Activated naive CD4-positive, alpha-beta T cell treated with anti-CD3 and anti-CD28 coated beads, Interleukin-2, amount 50 U/mL, for 72 hours (primary cell): ENCODE data around the gene PHACTR2. TPM values are rescaled to one million over a fixed set of nuclear protein-coding genes. Genes with fewer than 3 reads are reported as not detected.
A peak's percentile ranks its signal among the peaks of the same experiment; 100 is the strongest.

Source experiments
- ATAC-seq, 2 donors: fragments of 150-1000 bp; cut with Tn5 transposase; 2 replicates each; pipeline ENCODE4 v1.10.0; 2021; ENCODE audit warnings: mild to moderate bottlenecking in 2 of 2, moderate library complexity in 2 of 2
- DNase-seq, 2 donors: peaks; one replicate each; pipeline ENCODE4 v3.0.0; 2021 to 2022; ENCODE audit warnings: low spot score in 2 of 2
- H3K27ac Mint-ChIP-seq, 2 donors: one replicate each; pipeline ENCODE4 v1.8.0; 2022; ENCODE audit warnings: mild to moderate bottlenecking in 2 of 2, mixed read lengths in 2 of 2
- H3K36me3 Mint-ChIP-seq, 2 donors: one replicate each; pipeline ENCODE4 v1.8.0; 2022; ENCODE audit warnings: mixed read lengths in 2 of 2
- H3K9me3 Mint-ChIP-seq, 2 donors: one replicate each; pipeline ENCODE4 v1.8.0; 2022; ENCODE audit warnings: mixed read lengths in 2 of 2
- total RNA-seq, 2 donors: library from RNA; stranded (reverse); gene quantifications; one replicate each; pipeline ENCODE4 v1.2.3, GENCODE V29; 2022

PHACTR2 gene
- total RNA-seq, 2 donors from 2014 or later, result 20.5 to 23.9 TPM

DNA sequence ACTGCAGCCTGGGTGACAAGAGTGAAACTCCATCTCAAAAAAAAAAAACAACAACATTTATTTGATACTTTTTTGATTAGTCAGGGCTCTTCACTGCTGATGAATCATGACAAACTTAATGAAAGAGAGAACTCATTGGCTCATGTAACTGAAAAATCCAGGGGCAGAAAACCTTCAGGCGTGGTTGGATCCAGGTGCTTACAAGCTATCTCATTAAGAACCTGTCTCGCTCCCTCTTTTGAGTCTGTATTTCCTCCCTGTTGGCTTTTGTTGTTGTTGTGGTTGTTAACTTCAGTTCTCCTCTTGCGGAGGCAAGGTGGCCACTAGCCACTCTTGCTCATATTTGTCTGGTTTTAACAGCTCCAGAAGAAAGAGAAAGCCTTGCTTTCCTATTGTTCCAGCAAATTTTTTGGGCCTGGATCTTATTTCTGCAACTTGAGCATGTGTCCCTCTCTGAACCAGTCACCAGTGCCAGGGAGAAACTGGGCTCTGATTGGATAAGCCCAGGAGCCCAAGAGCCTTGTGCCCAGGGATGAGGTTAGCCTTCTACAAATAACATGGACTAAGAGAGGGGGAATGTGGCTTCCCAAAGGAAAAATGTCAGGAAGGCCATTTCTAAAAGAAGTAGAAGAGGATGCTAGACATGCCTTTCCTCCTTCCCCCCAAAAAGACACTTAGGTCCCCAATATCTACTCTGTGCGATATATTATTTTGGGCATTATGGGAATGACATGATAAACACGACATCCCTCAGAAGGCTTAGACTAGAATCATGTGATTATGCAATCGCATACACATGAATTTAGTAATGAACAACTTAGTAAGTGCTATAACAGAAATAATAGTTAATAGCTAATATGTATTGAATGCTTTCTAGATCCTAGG is 64.5 kb downstream of the PHACTR2 start:
- peaks cover 0 to 8% of the 10 kb centered on the region in 2 donors for H3K36me3 Mint-ChIP-seq
- DNase-seq, result no peak
- H3K9me3 Mint-ChIP-seq, result peaks cover 0 to 5% of the 10 kb centered on the region in 2 donors
- no peak for ATAC-seq
- H3K27ac Mint-ChIP-seq, result no peak overlapping the region

GRCh38 chr6:143742955-143743255 is 65.1 kb downstream of the PHACTR2 start:
- DNase-seq, result no peak
- Mint-ChIP-seq H3K36me3 (peaks cover 0 to 8% of the 10 kb centered on the region in 2 donors), H3K9me3 (peaks cover 0 to 5% of the 10 kb centered on the region in 2 donors), H3K27ac (no peak overlapping the region)
- no peak for ATAC-seq

- Mint-ChIP-seq H3K9me3 (peaks cover 0 to 5% of the 10 kb centered on the region in 2 donors), H3K27ac (no peak overlapping the region), H3K36me3 (peaks cover 0 to 8% of the 10 kb centered on the region in 2 donors)
- DNase-seq (no peak), ATAC-seq (no peak)
Observed at GRCh38 chr6:143743301-143744166, 65.8 kb downstream of the PHACTR2 start.

GRCh38 chr6:143744551-143745165 is 66.9 kb downstream of the PHACTR2 start:
- H3K36me3 Mint-ChIP-seq, result peaks cover 0 to 4% of the 10 kb centered on the region in 2 donors
- peaks cover 0 to 2% of the 10 kb centered on the region in 2 donors for H3K9me3 Mint-ChIP-seq
- DNase-seq, result no peak
- H3K27ac Mint-ChIP-seq, result no peak overlapping the region
- ATAC-seq, result no peak

GRCh38 chr6:143745166-143746133 is 67.7 kb downstream of the PHACTR2 start:
- H3K9me3 Mint-ChIP-seq, result no peaks in the 10 kb centered on the region
- H3K36me3 Mint-ChIP-seq, result no peaks in the 10 kb centered on the region
- ATAC-seq, result no peak
- H3K27ac Mint-ChIP-seq, result no peak overlapping the region
- DNase-seq, result no peak

DNA sequence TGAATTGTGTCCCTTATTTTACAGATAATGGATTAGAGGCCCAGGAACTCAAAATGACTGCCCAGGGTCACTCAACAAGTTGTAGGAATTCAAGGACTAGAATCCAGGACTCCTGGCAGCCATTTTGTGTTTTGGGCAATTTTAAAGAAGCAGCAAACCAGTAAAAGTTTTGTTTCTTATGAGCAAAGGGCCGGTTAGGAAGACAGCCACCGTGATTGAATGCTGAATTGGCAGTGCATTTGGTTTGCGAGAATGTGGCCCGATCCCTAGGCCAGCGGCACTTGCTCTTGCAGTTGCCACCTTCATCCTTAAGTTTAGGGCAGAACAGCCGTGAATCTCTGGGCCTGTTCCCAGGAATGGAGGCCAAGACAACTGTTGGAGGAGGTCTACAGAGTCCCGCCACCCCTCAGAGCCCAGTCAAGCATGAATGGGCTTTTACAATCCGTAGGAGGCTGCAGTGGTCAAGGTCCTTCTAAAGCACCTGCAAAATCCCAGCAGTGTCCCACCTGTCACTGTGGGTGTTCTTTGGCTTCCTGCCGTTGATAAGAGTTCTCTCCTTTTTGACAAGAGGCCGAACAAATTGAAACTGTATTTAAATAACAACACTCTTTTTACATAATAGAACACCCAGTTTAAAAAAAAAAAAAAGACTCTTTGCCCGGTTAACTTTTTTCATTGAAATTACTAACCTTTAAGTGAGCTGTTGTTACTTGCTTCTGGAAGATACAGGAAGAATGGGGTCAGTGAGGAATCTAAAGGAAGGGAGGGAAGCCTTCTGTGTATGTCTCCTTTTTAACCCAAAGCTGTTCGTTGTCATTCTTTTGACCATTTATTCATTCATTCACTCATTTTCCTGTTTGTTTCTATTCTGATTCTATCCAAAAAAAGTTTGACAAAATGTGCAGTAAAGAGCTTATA is 68.7 kb downstream of the PHACTR2 start:
- Mint-ChIP-seq H3K9me3 (no peaks in the 10 kb centered on the region), H3K36me3 (no peaks in the 10 kb centered on the region), H3K27ac (peak overlapping the region in 1 of 2 donors; percentile 10)
- DNase-seq (no peak), ATAC-seq (no peak)

GRCh38 chr6:143747347-143747842 is 69.6 kb downstream of the PHACTR2 start:
- Mint-ChIP-seq H3K27ac (no peak overlapping the region), H3K36me3 (no peaks in the 10 kb centered on the region), H3K9me3 (no peaks in the 10 kb centered on the region)
- ATAC-seq (no peak), DNase-seq (no peak)

- no peaks in the 10 kb centered on the region for H3K9me3 Mint-ChIP-seq
- ATAC-seq (no peak), DNase-seq (no peak)
- no peak overlapping the region for H3K27ac Mint-ChIP-seq
- H3K36me3 Mint-ChIP-seq, result no peaks in the 10 kb centered on the region
Observed at GRCh38 chr6:143749891-143750290, 72.1 kb downstream of the PHACTR2 start.

GRCh38 chr6:143750877-143751276 is 73.1 kb downstream of the PHACTR2 start:
- no peaks in the 10 kb centered on the region for H3K36me3 Mint-ChIP-seq
- no peaks in the 10 kb centered on the region for H3K9me3 Mint-ChIP-seq
- no peak for ATAC-seq
- no peak overlapping the region for H3K27ac Mint-ChIP-seq
- no peak for DNase-seq

DNA sequence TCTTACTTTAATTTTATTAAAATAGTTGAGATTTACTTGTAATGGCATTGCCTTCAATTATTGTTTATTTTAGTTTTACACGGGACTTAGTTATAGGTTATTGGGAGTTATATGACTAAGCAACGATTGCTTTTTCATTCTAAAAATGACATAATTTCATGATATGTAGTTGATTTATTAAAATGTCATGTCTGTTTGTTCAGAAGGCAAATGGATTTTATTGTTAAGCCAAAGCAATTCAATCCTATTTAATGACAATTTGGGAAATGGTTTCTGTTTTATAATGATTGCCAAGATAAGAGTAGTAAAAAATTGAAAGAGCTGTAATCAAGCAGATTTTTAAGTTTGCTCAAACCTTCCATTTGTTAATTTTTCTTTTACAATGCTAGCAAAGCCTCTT is 74.7 kb downstream of the PHACTR2 start:
- no peak for DNase-seq
- H3K36me3 Mint-ChIP-seq, result no peaks in the 10 kb centered on the region
- no peak for ATAC-seq
- no peaks in the 10 kb centered on the region for H3K9me3 Mint-ChIP-seq
- no peak overlapping the region for H3K27ac Mint-ChIP-seq

DNA sequence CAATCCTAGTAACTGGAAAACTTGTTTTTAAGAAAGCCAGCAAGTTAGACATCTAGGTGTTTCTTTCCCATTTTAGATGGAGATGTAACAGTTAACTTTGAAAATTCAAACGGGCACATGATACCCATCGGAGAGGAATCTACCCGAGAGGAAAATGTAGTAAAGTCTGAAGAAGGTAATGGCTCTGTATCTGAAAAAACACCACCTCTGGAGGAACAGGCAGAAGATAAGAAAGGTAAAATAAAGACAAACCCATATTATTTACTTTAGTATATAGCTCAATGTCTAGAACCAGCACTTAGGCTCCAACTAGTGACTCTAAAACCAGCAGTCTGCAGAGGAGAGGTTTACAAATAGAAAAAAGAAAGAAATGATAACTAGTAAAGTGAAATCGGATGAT is 75.9 kb downstream of the PHACTR2 start:
- Mint-ChIP-seq H3K27ac (no peak overlapping the region), H3K9me3 (no peaks in the 10 kb centered on the region), H3K36me3 (no peaks in the 10 kb centered on the region)
- DNase-seq (no peak), ATAC-seq (no peak)

DNA sequence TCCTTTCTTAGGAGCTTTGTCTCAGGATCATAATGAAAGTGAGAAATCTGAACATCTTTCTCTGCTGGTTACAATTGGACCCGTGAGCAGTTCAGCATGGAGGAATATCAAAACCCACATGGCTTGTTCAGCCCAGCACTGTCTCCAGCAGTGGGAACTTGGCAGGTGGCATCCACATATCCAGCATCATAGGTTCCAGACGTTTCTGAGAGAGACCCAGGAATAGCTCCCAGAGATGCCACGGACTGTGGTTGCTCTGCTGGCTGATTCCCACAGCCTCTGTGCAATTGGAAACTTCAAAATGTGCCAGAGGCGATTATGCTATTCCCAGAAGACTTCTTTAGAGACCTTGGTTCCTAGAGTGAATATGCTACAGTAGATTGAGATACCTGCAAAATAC is 76.4 kb downstream of the PHACTR2 start:
- Mint-ChIP-seq H3K9me3 (no peaks in the 10 kb centered on the region), H3K36me3 (no peaks in the 10 kb centered on the region), H3K27ac (no peak overlapping the region)
- DNase-seq, result no peak
- ATAC-seq, result no peak

- ATAC-seq (no peak), DNase-seq (no peak)
- no peaks in the 10 kb centered on the region for H3K9me3 Mint-ChIP-seq
- peaks cover 0 to 6% of the 10 kb centered on the region in 2 donors for H3K36me3 Mint-ChIP-seq
- H3K27ac Mint-ChIP-seq, result no peak overlapping the region
Observed at GRCh38 chr6:143755301-143755744, 77.6 kb downstream of the PHACTR2 start.

- no peak overlapping the region for H3K27ac Mint-ChIP-seq
- H3K36me3 Mint-ChIP-seq, result peaks cover 6 to 9% of the 10 kb centered on the region in 2 donors
- no peaks in the 10 kb centered on the region for H3K9me3 Mint-ChIP-seq
- no peak for ATAC-seq
- DNase-seq, result no peak
Observed at GRCh38 chr6:143757346-143757832, 79.6 kb downstream of the PHACTR2 start.

- DNase-seq (no peak), ATAC-seq (no peak)
- no peak overlapping the region for H3K27ac Mint-ChIP-seq
- H3K9me3 Mint-ChIP-seq, result no peaks in the 10 kb centered on the region
- H3K36me3 Mint-ChIP-seq, result peaks cover 7 to 9% of the 10 kb centered on the region in 2 donors
Observed at GRCh38 chr6:143758551-143758950, 80.8 kb downstream of the PHACTR2 start.
